Gastroesophageal sphincter (tissue), 4 donors: Measurements from ENCODE around the gene MNAT1. TPM values are rescaled to one million over a fixed set of nuclear protein-coding genes. Genes with fewer than 3 reads are reported as not detected.

Source experiments
- ATAC-seq: fragments of 150-250 bp; one replicate; pipeline ENCODE4 v1.9.1; 2016; ENCODE audit warnings: mild to moderate bottlenecking, moderate library complexity
- H3K27ac ChIP-seq, 4 donors: fragments of 200-600 bp; sonication (generic) in 3 of 4; 1 replicate in 3 of 4; 2 replicates in 1 of 4; pipeline ENCODE4 v1.5.1; 2016 to 2019
- H3K27me3 ChIP-seq: fragments of 200-600 bp; sonication (generic); one replicate; pipeline ENCODE4 v1.5.1; 2019
- H3K36me3 ChIP-seq, 2 donors: fragments of 200-600 bp; sonication (generic); one replicate each; pipeline ENCODE4 v1.5.1; 2019; ENCODE audit warnings: control low read depth in 1 of 2
- H3K4me1 ChIP-seq, 3 donors: fragments of 200-600 bp; sonication (generic); 1 replicate in 2 of 3; 2 replicates in 1 of 3; pipeline ENCODE4 v1.5.1; 2016 to 2019; ENCODE audit warnings: control low read depth in 2 of 3
- H3K4me3 ChIP-seq, 2 donors: fragments of 200-600 bp; sonication (generic); one replicate each; pipeline ENCODE4 v1.5.1; 2019; ENCODE audit warnings: mild to moderate bottlenecking in 1 of 2, moderate library complexity in 1 of 2
- H3K9me3 ChIP-seq, 3 donors: fragments of 200-600 bp; sonication (generic); one replicate each; pipeline ENCODE4 v1.5.1; 2017 to 2019; ENCODE audit warnings: control low read depth in 2 of 3
- EP300 ChIP-seq: sonication (generic); formaldehyde crosslinking; IDR thresholded peaks from one replicate; pipeline ENCODE4 v1.6.1; 2017; ENCODE audit warnings: antibody characterized with exemption, mild to moderate bottlenecking
- POLR2A ChIP-seq, 2 donors: fragments of 450-650 bp; IDR thresholded peaks; one replicate each; pipeline ENCODE4 v1.6.1; 2017; ENCODE audit warnings: antibody characterized with exemption in 2 of 2, mild to moderate bottlenecking in 2 of 2, moderate library complexity in 1 of 2
- POLR2AphosphoS5 ChIP-seq: sonication (generic); formaldehyde crosslinking; IDR thresholded peaks from one replicate; pipeline ENCODE4 v1.6.1; 2017; ENCODE audit warnings: antibody characterized with exemption
- WGBS, 2 donors: methylation state at CpG; one replicate each; pipeline ENCODE4 v1.1.5; 2018; ENCODE audit warnings: low coverage in 1 of 2; 5-methylcytosine and 5-hydroxymethylcytosine counted together
- total RNA-seq, 4 donors: library from RNA; depleted of rRNA; stranded (reverse); fragments of >200 nt; gene quantifications; one replicate each; pipeline ENCODE4 v1.1.0, GENCODE V29; 2016
- TF ChIP-seq, protein P1 (sequence below), 4 experiments: fragments of 200-600 bp in 2 of 4; fragments of 450-650 bp in 2 of 4; sonication (generic) in 1 of 4; IDR thresholded peaks; one replicate each; pipeline ENCODE4 v1.5.1; 2017 to 2019; ENCODE audit warnings: antibody characterized with exemption in 4 of 4, mild to moderate bottlenecking in 2 of 4, moderate library complexity in 2 of 4

Gene MNAT1
- total RNA-seq, 4 donors from 2014 or later: 30.4 to 46.0 (median 42.8) TPM

DNA sequence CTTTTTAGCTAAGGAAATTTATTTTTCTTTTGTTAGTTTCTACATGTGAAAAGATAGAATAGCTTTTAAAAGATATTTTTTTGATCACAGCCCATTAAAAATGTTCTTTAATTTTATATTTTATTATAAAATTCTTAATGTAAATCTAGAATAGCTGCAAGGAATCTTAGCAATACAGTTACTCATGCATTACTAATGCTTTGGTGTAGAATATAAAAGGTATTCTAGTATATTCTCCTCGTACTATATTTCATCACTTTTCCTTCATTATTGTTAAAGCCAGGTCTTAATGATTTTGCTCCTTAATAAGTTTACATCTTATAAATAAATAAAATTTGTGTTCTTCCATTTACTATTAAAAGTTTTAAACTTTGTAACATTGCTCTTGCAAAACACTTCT, 82.6 kb downstream of the MNAT1 start:
- no peak for TF ChIP-seq POLR2AphosphoS5
- no peak for TF ChIP-seq POLR2A (IDR thresholded peaks at IDR 0.05)
- TF ChIP-seq EP300: no peak
- TF ChIP-seq, protein P1, sequence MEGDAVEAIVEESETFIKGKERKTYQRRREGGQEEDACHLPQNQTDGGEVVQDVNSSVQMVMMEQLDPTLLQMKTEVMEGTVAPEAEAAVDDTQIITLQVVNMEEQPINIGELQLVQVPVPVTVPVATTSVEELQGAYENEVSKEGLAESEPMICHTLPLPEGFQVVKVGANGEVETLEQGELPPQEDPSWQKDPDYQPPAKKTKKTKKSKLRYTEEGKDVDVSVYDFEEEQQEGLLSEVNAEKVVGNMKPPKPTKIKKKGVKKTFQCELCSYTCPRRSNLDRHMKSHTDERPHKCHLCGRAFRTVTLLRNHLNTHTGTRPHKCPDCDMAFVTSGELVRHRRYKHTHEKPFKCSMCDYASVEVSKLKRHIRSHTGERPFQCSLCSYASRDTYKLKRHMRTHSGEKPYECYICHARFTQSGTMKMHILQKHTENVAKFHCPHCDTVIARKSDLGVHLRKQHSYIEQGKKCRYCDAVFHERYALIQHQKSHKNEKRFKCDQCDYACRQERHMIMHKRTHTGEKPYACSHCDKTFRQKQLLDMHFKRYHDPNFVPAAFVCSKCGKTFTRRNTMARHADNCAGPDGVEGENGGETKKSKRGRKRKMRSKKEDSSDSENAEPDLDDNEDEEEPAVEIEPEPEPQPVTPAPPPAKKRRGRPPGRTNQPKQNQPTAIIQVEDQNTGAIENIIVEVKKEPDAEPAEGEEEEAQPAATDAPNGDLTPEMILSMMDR (IDR thresholded peaks at IDR 0.05): no peak
- Histone ChIP-seq H3K27me3 (no peaks in the 10 kb centered on the region), H3K4me1 (no peaks in the 10 kb centered on the region), H3K9me3 (no peaks in the 10 kb centered on the region), H3K4me3 (no peak overlapping the region), H3K36me3 (peaks cover 0 to 33% of the 10 kb centered on the region in 2 donors), H3K27ac (no peak overlapping the region)
- 100% methylated on average over 1 of the region's 1 CpG for WGBS, 2 donors
- ATAC-seq: no peak

DNA sequence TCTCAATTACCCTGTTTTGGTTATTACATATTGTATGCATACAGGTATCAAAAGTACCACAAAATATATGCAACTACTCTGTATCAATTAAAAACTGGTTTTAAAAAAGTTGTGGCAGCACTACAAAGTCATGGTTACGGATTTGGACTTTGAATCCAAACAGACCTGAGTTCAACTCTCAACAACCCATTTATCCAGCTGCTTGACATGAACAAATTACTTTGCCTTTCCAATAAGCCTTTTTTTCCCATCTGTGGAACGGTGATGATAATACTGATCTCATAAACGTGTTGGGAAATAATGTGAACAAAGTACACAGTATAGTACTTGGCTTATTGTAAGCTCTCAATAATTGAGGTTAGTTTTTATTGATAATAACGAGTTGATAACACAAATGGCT, 85.0 kb downstream of the MNAT1 start:
- 59 to 71% methylated on average over 4 of the region's 4 CpGs for WGBS, 2 donors
- ATAC-seq: no peak
- TF ChIP-seq POLR2A (IDR thresholded peaks at IDR 0.05) (no peak), POLR2AphosphoS5 (no peak), EP300 (no peak)
- TF ChIP-seq, protein P1 (IDR thresholded peaks at IDR 0.05): no peak

DNA sequence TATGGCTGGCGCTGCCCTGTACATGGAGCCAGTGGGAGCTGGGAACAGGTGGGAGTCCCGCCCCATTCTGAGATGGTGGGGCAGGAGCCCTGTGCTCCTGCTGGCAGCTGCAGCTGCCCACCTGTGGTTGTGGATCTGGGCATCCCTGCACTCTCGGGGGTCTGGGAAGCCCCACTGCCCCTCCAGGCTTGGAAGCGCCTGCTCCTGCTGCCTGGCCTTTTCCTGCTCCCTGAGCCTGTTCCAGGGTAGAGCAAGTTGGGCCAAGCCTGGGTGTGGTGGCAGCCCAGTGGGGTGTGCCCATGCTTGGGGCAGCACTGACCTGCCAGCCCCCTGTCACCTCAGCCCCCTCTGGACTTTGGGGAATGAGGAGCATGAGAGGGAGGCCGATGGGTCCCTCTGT, 104.0 kb downstream of the MNAT1 start:
- Histone ChIP-seq H3K36me3 (peaks cover 0 to 40% of the 10 kb centered on the region in 2 donors), H3K27me3 (no peaks in the 10 kb centered on the region), H3K27ac (no peak overlapping the region), H3K4me1 (no peaks in the 10 kb centered on the region), H3K4me3 (no peak overlapping the region), H3K9me3 (peaks cover 0 to 6% (median 0%) of the 10 kb centered on the region in 3 donors)
- WGBS, 2 donors: no CpG with 5 or more reads among the region's 5 CpGs
- TF ChIP-seq EP300 (no peak), POLR2A (IDR thresholded peaks at IDR 0.05) (no peak), POLR2AphosphoS5 (no peak)
- TF ChIP-seq, protein P1 (IDR thresholded peaks at IDR 0.05): no peak
- no peak for ATAC-seq

More for the DNA sequence above, 85.0 kb downstream of the MNAT1 start:
- H3K4me3 ChIP-seq: no peak overlapping the region
- H3K4me1 ChIP-seq: no peaks in the 10 kb centered on the region
- no peak overlapping the region for H3K27ac ChIP-seq
- H3K36me3 ChIP-seq: peaks cover 0 to 13% of the 10 kb centered on the region in 2 donors
- H3K9me3 ChIP-seq: no peaks in the 10 kb centered on the region
- H3K27me3 ChIP-seq: no peaks in the 10 kb centered on the region

DNA sequence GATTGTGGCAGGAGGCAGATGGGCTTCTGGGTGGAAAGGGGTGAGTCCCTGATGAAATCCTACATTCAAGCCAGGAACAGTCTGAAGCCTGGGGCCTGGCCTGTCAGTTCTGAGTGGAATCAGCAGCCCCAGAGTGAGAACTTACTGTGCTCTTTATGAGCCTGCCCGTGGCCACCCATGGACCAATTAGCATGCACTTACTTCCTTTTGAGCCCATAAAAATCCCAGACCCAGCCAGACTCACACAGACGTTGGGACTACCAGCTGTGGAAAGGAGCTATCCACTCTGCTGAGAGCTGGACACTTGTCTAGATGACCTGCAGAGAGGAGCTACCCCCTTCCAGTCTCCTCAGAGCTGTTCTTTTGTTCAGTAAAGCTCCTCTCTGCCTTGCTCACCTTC, 104.5 kb downstream of the MNAT1 start:
- no peaks in the 10 kb centered on the region for H3K4me1 ChIP-seq
- no peak for ATAC-seq
- H3K36me3 ChIP-seq: peaks cover 0 to 40% of the 10 kb centered on the region in 2 donors
- no peak overlapping the region for H3K27ac ChIP-seq
- no peaks in the 10 kb centered on the region for H3K27me3 ChIP-seq
- TF ChIP-seq EP300 (no peak), POLR2A (IDR thresholded peaks at IDR 0.05) (no peak), POLR2AphosphoS5 (no peak)
- TF ChIP-seq, protein P1 (IDR thresholded peaks at IDR 0.05): no peak
- WGBS, 2 donors: 40 to 75% methylated on average over 1 to 2 of the region's 2 CpGs
- no peak overlapping the region for H3K4me3 ChIP-seq
- H3K9me3 ChIP-seq: peaks cover 0 to 6% (median 0%) of the 10 kb centered on the region in 3 donors

DNA sequence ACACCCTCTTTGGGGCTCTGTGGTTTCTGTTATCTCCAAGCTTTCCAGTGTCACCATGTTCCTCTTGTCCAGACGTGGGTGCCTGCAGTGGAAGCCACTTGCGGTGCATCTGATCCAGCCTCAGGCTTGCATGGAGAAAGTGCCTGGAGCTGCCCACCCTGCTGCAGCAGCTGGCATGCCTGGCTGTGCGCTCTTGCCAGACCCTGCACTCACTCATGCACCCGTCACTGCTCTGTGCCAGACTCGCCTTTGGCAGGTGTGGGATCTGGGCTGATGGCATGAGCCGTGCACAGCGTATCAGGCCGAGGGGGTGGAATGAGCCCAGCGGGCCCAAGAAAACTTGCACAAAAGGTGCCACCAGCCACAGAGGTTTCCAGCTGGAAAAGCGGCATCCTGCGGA, 105.1 kb downstream of the MNAT1 start:
- no peak for TF ChIP-seq EP300
- TF ChIP-seq, protein P1 (IDR thresholded peaks at IDR 0.05): no peak
- TF ChIP-seq POLR2A (IDR thresholded peaks at IDR 0.05): no peak
- no peak for TF ChIP-seq POLR2AphosphoS5
- H3K4me1 ChIP-seq: no peaks in the 10 kb centered on the region
- WGBS, 2 donors: 100% methylated on average over 2 to 3 of the region's 11 CpGs
- ATAC-seq: no peak
- H3K27ac ChIP-seq: no peak overlapping the region
- H3K9me3 ChIP-seq: peaks cover 0 to 6% (median 0%) of the 10 kb centered on the region in 3 donors
- H3K4me3 ChIP-seq: no peak overlapping the region
- no peaks in the 10 kb centered on the region for H3K27me3 ChIP-seq
- H3K36me3 ChIP-seq: peaks cover 0 to 40% of the 10 kb centered on the region in 2 donors
